GM18520 (cell line): ENCODE data around the gene MLC1.

ENCODE experiments used
- ATAC-seq: cut with Tn5 transposase; IDR thresholded peaks from one replicate; pipeline ENCODE4 v1.9.1; 2021; ENCODE audit not compliant: unreplicated experiment

MLC1 gene

DNA sequence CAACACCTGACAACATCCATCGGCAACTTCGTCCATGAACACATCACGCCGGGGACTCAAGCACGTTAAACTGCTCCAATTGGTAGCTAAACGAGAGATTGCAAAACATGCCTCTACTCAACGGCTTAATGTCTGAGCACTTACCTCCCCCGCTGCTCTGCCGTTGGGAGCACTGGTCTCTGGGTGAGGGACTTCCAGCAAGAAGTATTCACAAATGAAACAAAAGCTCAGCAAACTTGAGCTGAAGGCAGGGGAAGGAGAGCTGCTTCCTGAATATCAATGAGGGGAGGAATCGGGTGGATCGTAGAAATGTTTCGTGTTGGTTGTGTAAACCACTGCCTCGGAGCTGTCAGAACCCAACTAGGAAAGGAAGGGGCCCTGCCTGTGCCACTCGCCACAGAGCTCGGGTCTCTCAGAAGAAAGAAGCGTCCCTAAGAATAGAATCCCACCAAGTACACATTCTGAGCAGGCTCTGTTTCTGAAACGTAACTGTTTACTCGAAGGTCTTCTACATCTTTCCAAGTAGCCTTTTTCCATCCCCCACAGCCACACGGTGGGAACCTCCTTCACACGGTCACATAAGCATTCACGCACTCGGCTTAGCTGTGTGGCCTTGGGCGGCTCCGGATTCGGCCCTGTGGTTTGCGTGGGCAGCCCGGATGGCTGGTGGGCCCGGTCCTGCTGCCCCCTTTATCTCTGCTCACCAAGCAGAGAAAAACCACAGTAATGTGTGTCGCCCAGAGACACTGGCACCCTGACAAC lies at the start of gene MLC1:
Gene MLC1 (minus strand): TSS at position 216 of the 762 bp plus-strand sequence. CDS start 524 bp downstream, outside the sequence.
- ATAC-seq, result no peak

DNA sequence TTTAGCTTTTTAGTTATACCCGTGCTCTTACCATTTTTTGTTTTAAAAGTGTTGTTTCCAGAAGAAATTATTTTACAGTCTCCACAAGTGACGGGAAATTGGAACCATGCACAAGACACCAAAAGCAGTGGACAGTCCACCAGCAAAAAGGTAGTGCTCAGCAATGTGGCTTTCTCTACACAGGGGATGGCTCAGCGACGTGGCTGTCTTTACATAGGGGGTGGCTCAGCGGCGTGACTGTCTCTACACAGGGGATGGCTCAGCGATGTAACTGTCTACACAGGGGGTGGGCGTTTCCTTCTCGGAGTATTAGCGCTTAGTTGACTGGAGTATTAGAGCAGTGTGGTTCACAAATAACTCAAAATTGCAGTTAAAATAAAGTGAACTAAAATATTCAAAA lies 49.3 kb upstream of the MLC1 start:
- ATAC-seq, result no peak

DNA sequence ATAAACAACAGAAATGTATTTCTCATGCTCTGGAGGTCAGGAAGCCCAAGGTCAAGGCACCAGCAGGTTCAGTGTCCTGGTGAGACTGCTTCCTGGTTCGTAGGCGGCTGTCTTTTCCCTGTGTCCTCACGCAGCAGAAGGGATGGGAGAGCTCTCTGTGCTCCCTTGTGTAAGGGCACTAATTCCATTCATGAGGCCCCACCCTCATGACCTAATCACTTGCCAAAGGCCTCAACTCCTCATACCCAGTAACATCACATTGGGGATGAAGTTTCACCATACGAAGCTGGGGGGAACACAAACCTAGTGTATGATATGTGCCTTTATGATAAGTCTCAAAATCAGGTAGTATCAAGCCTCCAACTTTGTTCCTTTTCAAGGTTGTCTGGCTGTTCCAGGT lies 46.7 kb upstream of the MLC1 start:
- ATAC-seq, result no peak

- ATAC-seq, result no peak
Measured at GRCh38 chr22:50129121-50129736, 44.0 kb upstream of the MLC1 start.

DNA sequence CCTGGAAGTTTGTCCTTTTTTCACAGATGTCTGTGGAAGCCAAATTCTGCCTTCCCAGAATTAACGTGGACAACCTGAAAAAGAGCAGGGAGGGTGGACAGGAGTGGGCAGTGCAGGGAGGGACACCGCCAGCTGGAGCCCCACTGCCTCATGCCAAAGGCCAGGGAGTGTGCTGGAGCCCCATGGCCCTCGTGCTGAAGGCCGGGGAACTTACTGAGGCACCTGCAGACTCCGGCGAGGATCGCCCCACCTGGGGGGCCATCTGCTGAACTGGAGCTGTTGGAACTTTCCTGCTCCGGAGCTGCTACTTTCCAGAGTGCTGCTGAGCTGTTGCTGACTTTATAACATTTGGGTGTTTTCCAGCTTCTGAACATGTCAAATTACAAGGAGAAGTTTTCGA lies 39.8 kb upstream of the MLC1 start:
- no peak for ATAC-seq

DNA sequence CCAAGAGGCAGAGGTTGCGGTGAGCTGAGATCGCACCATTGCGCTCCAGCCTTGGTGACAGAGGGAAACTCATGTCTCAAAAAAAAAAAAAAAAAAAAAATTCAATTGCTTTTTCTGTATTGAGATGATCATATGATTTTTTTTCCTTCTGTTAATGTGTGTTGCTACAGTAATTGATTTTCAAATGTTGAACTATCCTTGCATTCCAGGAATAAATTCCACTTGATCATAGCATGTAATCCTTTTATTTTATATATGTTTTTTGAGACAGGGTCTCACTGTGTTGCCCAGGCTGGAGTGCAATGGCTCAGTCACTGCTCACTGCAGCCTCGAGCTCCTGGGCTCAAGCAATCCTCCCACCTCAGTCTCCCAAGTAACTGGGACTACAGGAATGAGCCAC lies 37.9 kb upstream of the MLC1 start:
- no peak for ATAC-seq

DNA sequence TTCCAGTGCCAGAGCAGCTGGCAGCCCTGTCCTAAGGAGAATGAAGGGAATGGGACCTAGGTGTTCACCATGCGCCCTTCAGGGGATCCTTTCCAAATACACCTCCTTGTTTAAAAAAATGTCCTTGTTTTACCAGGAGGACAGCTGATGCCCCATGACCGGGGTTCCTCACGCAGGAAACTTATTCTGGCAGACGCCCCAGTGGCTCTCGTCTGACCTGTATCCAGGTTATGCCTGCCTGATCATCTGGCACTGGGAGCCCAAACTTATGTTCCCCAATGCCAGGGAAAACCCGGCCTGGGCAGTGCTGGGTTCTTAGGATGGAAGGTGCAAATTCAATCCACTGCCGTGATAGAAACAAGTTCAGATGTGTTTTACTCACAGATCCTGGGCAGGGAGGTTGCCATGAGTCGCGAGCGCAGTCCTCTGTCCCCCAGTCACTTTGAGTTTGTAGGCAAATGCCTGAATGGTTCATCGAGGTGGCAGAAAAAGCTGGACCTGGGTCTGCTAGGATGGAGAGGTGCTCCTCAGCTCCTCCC lies 36.0 kb upstream of the MLC1 start:
- ATAC-seq, result no peak

DNA sequence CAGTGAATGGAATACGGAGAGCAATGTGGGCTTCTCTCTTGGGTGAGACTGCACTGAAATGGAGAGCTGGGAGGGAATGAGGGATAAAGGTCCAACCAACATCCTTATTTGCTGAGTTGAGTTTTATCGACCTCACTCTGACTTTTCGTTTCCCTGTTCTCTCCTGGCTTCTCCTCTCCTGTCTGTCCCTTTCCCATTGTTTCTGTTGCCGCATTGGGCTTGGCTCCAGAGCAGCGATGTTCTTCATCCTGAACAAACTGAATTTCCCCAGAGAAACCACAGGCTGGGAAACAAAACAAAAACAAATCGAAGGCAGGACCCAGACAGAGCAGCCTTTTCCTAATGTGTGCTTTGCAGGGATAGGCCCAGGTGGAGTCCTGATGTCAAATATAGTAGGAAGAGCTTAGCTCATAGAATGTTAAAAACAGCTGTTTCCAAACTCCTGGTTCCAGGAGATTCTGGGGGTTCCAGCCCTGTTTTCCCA lies 34.6 kb upstream of the MLC1 start:
- no peak for ATAC-seq

DNA sequence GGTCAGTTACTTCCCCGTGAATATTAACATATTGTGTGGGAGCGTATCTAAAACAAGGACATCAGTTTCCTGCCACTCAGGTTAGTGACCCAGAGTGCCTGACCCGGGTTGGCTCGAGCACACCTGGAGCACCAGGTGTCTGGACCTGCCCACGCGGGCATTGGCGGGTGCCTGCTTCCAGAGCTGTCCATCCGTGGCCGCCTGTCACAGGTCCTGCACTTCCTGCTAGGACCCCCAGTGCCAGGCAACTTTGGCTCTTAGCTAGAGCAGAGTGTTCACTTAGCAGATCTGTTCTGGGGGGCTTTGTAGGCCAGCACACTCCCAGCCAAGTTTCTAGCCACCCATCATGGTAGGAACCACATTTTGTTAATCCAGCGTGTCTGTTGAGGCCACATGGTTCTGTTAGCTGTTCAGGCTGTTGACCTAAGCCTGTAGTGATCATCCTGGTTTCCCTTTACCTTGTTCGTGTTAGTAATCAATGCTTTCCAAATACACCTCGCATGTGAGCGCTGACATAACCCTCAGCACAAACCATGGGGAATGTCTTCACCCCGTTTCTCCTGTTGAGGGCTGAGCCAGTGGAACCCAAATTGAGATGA lies 34.0 kb upstream of the MLC1 start:
- no peak for ATAC-seq

GRCh38 chr22:50118557-50119168 lies 33.4 kb upstream of the MLC1 start:
- ATAC-seq, result no peak

GRCh38 chr22:50118129-50118528 lies 32.9 kb upstream of the MLC1 start:
- ATAC-seq, result no peak

DNA sequence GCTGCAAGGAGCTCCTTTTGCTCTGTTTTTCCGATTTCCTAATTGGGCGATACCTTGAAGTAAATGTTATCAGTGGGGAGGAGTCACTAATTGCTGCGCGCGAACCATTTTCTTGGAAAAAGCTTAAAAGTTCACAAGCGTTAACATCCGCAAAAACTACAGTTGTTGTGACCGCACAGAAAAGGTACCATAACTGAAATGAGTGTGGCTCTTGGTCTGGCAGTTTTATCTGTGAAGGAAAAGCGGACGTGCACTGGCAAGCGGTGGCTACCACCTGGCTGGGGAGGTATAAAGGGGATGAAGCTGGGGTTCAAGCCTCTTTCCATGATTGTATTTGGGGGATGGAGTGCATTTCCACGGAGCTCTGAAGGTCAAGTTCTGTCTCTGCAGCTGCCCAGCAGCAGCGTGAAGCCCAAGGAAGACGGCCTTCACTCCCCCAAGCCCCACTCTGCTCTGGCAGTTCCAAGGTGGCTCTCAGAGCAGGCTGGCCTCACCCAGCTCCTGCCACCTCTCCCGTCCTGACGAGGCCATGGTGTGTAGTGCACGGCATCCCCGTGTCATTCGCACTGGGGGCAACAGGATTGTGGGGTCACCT lies 32.0 kb upstream of the MLC1 start:
- no peak for ATAC-seq

DNA sequence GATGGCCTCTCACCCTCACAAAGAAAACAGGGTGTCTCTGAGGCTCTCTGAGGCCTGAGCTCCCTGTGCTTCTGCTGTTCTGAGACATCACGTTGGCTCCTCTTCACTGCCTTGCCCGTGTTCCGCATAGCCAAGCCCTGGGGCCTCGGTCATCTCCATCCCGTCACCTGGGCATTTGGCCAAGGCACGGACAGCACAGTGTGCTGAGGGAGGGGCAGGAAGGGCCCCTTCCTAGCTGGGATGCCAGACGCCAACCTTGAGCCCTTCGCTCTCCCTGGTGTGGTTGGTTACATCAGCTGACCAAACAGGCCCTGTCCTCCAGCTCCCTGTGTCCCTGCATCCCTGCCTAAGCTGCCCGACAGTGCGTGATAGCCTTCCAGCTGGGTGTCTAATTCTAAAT lies 30.5 kb upstream of the MLC1 start:
- ATAC-seq, result no peak

- ATAC-seq, result no peak
Measured at GRCh38 chr22:50114221-50115021, 29.2 kb upstream of the MLC1 start.

- ATAC-seq, result no peak
Measured at GRCh38 chr22:50112151-50113118, 27.2 kb upstream of the MLC1 start.

DNA sequence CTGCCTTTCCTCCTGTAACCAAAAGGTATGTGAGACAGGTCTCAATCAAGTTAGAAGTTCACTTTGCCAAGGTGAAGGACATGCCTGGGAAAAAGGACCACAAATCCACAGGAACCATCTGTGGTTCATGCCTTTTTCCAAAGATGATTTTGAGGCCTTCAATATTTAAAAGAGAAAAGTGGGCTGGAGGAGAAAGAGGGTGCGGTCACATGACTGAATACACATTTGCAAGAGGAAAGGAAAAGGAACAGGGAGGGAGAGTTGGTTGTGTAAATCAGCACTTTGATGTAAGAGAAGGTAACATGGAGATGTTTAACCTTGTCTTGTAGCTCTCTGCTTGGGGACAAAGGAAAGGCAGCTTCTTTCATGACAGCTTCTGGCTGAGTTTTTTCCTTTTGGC lies 25.8 kb upstream of the MLC1 start:
- ATAC-seq, result no peak

- ATAC-seq, result no peak
Measured at GRCh38 chr22:50107529-50107928, 22.3 kb upstream of the MLC1 start.

- ATAC-seq, result no peak
Measured at GRCh38 chr22:50105208-50106100, 20.2 kb upstream of the MLC1 start.
